T-helper 2 cell treated with Interferon-gamma antibody and Interleukin-4, amounts not matched to agents 100 ng/mL and 5 ng/mL, for 36 hours (primary cell): ENCODE data around the gene ALDH16A1. TPM values are rescaled to one million over a fixed set of nuclear protein-coding genes. Genes with fewer than 3 reads are reported as not detected.

Experiments used
- intact Hi-C: fragments of 100-400 bp; cut with micrococcal nuclease; formaldehyde crosslinking; loops from one replicate; pipeline ENCODE4 v1.15.1; 2023
- total RNA-seq: library from RNA; stranded (reverse); gene quantifications from 2 replicates; pipeline ENCODE4 v1.2.3, GENCODE V29; 2022

The ALDH16A1 gene
- total RNA-seq, 1 donor from 2014 or later = 47.5 TPM

DNA sequence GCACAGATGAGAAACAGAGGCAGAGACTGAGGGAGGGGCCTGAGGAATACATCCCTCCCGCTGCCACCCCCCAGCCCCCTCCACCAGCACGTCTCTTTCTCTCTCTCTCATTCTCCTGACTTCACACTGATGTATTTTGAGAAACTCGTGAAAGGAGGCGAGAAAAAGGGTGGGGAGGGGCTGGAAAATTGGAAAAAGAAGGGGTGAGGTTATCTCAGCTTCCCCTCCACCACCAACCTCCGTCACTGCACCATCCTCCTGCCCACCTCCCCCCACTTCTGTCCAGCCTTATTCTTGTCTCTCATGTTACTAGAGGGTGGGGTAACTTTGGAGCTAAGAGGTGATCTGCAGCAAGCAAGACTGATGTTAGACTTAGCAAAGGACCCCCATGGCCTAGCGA lies 13.2 kb upstream of the ALDH16A1 start:
- intact Hi-C loops = loop anchor here (10.0 kb wide), 1 partner anchor 105 kb away; the partner anchor contains the start of gene CD37

DNA sequence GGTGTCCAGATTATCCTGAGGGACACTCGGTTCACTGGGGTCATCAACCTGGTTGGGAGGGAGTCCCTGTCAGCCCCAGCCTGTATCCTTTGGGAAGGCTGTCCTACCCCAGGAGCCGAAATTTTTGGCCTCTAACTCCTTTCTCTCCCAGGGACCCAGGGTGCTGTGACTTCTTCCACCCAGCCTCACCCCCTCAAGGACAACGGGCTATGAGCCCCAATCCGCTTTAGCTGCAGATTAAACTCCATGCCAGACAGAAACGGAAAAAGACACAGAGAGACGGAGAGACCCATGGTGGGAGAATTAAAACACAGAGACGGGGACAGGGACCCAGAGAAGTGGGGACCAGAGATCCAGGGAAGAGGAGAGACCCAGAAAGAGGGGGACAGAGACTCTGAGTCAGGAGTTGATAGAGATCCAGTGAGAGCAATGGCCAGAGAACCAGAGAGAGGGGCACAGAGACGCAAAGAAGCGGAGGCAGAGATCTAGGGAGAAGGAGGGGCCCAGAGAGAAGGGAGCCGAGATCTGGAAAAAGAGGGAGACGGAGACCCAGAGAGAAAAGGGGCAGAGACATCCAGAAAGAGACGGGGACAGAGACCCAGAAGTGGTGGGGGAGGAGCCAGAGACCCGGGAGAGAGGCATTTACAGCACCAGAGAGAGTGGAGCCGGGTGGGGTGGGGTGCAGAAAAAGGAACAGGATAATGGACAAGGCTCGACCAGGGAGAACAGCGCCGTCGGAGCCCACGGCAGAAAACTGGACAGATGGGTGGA lies 12.4 kb upstream of the ALDH16A1 start:
- intact Hi-C loops = loop anchor here (10.0 kb wide), 1 partner anchor 106 kb away; the partner anchor contains the start of gene CD37

DNA sequence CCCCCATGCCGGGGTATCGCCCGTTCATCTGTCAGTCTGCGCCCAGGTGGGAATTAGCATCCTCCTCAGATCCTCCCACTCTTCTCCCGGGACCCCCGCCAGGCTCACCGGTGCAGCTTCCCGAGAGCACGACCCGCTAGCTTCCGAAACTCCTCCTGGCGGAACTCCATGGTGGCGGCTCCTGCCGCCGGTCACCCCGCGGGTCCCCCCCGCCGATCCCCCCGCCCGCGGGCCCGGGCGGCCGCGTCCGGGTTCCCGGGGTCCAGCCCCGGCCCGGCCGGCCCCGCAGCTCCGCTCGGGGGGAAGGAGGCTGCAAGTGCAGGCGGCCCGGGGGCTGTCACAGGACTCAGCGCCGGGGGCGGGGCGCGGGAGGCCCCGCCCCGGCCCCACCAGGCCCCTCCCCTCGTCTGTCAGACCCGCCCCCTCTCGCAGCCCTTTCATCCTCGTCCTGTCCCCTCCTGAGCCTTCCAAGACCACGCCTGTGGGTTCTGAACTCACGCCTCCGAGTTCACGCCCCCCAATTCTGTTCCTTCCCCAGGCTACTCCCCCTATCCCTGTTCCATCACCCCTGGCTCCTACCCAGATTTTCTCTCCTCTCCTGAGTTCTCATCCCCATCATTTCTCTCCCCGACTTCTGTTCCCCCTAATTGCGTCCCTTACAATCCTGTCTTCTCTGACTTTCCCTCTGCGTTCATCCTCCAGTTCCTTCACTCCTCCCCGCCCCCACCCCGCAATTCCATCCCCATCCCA lies 11.6 kb upstream of the ALDH16A1 start, which contains the start of gene SLC17A7:
Gene SLC17A7 (minus strand): TSS at position 318 of the 750 bp plus-strand sequence. CDS start 148 bp downstream, at position 170.
- intact Hi-C loops = loop anchor here (10.0 kb wide), 1 partner anchor 107 kb away; the partner anchor contains the start of gene CD37

DNA sequence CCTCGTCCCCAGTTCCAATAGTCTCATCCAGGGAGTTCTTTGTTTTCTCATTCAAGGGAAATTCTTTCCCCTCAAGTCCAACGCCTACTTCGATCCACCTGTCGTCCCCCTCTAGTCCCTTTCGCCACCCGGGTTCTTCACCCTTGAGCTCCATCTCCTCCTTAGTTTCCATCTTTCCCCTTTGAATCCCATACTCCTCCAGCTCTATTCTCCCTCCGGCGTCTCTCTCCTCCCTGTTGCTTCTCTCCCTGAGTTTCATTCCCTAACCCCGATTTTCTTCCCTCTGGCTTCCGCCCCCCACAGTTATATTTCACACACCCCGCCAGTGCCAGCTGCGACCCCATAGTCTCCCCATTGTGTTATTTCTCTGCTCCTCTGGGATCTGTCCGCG lies 11.1 kb upstream of the ALDH16A1 start:
- intact Hi-C loops = loop anchor here (2.0 to 10.0 kb wide), 2 partner anchors 19 to 107 kb away; partner anchors contain the start of genes CD37 and PTH2

DNA sequence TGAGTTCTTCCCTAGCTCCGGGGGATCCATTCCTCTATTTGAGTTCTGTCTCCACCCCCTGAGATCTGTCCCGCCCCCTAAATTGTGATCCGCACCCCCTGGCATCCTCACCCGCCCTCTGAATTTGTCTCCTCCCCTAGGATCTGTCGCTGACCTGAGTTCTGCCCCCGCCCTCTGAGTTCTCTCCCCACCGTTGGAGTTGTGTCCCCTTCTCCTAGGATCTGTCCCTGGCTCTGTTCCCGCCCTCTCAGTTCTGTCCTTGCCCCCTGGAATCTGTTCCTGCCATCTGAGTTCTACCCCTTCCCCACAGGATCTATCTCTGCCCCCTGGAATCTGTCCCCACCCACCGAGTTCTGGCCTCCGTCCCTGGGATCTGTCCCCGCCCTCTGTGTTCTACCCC lies 10.7 kb upstream of the ALDH16A1 start:
- intact Hi-C loops = loop anchor here (2.0 to 10.0 kb wide), 2 partner anchors 20 to 108 kb away; partner anchors contain the start of genes CD37 and PTH2

DNA sequence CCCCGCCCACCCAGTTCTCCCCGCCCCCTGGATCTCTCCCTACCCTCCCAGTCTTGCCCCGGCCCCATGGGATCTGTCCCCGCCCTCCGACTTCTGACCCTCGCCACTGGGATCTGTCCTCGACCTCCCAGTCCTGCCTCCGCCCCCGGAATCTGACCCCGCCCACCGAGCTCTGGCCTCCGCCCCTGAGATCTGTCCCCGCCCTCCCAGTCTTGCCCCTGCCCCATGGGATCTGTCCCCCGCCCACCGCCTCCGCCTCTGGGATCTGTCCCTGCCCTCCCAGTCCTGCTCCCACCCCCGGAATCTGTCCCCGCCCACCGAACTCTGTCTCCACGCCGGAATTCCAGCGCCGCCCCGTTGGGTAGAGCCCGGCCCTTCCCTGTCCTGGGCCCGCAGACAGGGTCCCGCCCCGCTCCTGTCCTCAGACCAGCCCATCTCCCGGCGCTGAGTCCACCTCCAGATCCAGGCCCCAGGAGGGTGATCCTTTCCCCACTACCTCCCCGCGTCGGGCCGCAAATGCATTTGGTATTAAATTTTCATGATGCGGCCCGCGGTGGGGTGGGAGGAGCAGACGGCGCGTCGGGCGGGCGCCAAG lies 10.2 kb upstream of the ALDH16A1 start:
- intact Hi-C loops = loop anchor here (1.0 to 10.0 kb wide), 4 partner anchors 10 to 108 kb away; partner anchors contain the start of genes ALDH16A1, CD37 and PTH2

DNA sequence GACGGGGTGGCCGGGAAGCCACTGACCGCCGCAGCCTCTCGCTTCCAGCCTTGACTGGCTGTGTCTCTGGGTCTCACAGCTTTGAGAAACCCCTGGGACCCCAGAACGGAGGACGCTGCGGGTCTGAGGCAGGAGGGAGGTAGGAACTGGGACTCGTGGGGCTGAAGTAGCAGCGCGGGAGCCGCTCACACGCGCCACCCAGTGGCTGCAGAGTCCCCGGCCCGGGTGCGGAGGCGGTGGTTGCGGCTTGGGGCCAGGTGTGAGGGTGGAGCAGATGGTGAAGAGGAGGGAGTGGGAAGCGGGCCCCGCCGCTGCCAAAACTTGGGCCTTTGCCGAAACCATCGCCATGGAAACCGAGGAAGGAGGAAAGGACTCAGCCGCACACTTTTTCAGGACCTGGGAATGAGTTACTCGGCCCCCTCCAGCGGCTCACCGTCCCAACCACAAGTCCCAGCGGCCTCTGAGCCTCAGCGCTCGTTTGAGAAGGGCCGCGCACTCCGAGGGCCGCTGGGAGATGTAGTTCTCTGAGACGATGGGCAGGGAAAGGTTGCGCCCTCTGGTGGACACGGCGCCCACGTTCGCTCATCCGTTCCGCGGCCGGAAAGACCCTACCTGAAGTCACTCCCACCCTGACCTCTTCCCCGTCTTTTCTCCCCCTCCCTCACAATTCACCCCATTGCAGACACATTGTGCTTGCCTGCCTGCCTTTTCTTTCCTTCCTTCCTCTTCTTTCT lies 9.5 kb upstream of the ALDH16A1 start:
- intact Hi-C loops = loop anchor here (1.0 to 10.0 kb wide), 4 partner anchors 10 to 109 kb away; partner anchors contain the start of genes ALDH16A1, CD37 and PTH2

DNA sequence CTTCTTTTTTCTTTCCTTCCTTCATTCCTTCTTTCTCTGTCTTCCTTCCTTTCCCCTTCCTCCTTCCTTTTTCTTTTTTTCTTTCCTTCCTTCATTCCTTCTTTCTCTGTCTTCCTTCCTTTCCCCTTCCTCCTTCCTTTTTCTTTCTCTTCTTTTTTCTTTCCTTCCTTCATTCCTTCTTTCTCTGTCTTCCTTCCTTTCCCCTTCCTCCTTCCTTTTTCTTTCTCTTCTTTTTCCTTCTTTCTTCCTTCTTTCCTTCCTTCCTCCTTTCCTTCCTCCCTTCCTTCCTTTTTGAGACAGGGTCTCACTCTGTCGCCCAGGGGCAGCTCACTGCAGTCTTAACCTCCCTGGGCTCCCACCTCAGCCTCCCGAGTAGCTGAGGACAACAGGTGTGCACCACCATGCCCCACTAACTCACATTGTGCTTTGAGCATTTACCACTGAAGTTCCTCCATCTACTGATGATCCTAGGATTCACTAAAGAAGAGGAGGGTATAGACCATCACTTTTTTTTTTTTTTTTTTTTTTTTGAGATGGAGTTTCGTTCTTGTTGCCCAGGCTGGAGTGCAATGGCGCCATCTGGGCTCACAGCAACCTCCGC lies 8.8 kb upstream of the ALDH16A1 start:
- intact Hi-C loops = loop anchor here (10.0 kb wide), 1 partner anchor 109 kb away; the partner anchor contains the start of gene CD37

DNA sequence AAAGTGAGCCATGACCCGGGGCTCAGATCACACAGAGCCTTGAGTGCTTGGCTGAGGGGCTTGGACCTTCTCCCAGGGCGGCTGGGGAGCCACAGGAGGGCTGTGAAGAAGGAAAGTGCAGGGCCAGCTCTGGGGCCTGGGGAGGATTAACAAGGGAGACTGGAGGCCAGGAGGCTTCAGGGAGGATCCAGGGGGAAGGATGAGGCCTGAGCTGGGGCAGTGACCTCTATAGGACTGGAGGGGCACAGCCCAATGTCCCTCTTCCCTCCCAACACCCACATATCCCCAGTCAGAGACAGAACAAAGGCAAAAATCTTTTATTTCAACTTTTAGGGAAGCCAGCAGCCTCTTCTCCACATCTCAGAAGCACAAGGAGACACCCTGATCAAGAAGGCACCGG lies 7.0 kb upstream of the ALDH16A1 start:
- intact Hi-C loops = loop anchor here (10.0 kb wide), 1 partner anchor 111 kb away; the partner anchor contains the start of gene CD37

DNA sequence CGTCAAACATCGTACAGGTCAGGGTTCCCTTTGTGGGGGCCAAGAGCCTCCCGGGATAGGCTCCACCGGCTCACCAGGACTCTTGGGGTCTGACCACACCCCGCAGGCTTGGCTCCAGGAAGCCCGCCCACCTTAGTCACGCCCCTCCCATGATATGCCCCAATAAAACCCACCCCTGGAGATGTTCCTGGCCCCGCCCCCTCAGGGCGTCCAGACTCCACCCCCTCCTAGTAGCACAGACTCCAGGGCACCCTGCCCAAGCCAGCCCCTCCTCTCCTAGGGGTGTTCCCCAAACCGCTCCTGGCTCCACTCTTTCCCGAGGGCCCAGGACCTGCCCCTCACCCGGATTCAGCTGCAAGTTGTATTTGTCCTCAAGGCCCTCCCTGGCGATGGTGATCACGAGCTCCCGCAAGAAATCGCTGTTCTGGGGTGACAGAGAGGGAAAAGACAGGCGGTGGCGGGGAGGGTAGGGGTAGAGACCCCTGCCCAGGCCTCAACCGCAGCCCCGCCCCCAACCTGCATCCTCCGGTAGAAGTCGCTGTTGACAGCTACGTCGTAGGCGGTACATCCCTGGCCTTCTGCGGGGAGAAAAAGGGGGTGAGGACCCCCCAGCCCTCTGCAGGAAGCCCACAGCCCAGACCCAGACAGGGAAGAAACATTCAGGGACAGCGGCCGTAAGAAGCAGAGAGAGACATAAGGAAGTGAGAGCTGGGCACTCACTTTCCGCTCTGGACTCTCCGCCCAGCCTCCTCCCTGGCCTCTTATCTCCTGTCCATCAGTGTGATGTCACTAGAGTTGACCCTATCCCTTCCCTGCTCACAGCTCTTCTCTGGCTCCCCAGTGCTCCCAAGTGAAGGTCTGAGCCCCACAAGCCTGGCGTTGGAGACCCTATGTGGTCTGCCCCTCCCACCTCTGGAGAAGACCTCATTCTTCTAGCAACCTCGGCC lies 5.3 kb upstream of the ALDH16A1 start:
- intact Hi-C loops = loop anchor here (10.0 kb wide), 1 partner anchor 113 kb away; the partner anchor contains the start of gene CD37

DNA sequence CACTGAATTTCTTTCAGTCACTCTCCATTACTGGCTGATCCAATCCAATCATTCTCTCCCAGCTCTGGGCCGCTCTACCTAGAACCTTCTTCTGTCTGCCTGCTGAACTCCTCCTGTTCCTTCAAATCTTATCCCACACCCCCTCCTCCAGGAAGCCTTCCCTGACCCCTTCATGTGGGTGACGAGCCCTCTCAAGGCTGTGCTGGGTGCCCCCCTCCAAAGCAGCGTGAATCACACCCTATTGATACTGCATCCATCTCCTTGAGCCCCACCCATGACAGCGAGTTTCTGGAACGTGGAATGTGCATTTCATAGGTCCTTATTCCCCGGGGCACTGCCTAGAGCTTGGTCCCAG lies 4.6 kb upstream of the ALDH16A1 start:
- intact Hi-C loops = loop anchor here (10.0 kb wide), 1 partner anchor 114 kb away; the partner anchor contains the start of gene CD37

DNA sequence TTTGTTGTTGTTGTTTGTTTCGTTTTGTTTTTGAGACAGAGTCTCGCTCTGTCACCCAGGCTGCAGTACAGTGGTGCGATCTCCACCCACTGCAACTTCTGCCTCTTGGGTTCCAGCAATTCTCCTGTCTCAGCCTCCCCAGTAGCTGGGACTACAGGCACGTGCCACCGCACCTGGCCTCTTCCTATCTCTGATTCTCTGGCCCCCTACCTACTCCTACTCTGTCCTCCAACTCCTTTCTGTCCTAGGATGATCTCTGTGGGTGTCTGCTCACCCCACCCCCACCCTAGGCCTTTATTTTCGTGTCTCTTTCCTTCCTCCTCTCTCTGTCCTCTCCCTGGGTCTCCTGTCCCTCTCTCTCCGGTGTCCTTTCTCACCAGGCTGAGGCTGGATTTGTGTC lies 2.6 kb upstream of the ALDH16A1 start:
- intact Hi-C loops = no loop called here

DNA sequence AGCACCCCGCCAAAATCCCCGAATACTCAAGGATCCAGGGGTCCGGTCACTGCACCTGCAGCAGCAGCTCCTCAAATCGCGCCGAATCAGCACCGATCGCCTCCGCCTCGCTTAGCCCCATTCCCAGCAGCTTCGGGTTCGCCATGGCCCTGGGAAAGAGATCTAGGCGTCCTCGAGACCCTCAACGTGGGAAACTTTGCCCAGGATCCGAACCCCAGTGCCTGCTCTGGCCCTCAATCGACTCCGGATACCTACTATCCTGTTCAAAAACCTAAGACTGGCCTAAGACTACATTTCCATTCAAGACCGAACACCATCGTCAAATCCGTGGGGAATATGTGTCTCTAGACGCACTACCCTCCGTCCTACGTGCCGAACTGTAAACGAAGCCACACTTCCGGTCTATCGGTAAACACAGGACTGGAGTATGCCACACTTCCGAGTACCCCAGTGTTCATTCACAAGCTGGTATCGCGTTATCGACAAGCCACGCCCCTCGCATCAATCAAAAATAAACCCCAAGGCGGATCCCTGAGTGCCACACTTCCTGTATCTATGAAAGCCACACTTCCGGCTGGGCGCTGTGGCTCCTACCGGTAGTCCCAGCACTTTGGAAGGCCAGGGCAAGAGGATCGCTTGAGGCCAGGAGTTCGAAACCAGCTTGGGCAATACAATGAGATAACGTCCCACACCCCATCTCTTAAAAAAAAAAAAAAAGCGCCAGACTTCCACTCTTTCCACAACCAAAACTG lies 1.4 kb upstream of the ALDH16A1 start, which contains the start of gene PIH1D1:
Gene PIH1D1 (minus strand): TSS at position 385 of the 752 bp plus-strand sequence. CDS start 240 bp downstream, at position 145.
- intact Hi-C loops = no loop called here

DNA sequence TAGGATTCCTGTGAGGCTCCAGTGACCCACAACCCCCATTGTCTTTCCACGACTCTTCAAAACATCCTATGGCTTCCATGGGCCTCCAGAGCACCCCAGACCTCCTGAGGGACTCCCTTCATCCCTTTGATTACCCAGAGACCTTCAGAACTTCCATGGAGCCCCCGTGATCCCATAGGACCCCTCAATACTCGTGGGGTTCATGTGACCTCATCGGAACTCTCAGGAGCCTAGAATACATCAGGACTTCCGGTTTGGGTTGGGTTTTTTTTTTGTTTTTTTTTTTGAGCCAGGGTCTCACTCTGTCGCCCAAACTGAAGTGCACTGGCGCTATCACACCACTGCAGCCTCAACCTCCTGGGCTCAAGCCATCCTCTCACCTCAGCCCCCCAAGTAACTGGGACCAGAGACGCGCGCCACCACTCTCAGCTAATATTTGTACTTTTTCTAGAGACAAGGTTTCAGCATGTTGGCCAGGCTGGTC lies 774 bp downstream of the ALDH16A1 start:
- intact Hi-C loops = loop anchor here (1.0 kb wide), 7 partner anchors 10 to 223 kb away; partner anchors contain the start of genes FLT3LG, RPL13A, RPS11 and RRAS

DNA sequence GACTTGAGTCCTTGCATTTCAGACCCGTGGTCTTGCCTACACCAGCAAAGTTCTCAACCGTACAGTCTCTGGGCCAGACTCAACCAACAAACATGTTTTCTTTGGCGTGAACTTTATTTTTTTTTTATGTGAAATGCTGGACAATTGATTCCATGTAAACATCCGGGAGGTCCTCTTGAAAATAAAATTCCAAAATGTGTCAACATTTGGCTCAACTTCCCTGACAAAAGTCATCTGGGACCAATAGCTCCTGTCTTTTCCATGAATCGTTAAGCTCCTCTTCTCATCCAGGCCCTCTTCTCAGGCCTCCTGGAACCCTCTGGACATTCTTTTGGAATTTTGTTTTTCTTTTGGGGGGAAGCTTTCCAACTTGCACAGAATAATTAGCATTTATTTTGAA lies 2.7 kb downstream of the ALDH16A1 start:
- intact Hi-C loops = no loop called here

DNA sequence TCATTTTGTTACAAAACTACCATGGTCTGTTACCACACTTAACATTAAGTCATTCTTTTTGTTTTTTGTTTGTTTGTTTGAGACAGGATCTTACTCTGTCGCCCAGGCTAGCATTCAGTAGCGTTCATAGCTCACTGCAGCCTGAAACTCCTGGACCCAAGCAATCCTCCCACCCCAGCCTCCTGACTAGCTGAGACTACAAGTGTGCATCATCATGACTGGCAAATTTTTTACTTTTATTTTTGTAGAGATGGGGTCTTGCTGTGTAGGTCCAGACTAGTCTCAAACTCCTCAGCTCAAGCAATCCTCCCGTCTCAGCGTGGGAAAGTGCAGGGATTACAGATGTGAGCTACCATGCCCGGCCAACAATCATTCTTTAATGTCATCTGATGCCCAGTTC lies 3.3 kb downstream of the ALDH16A1 start:
- intact Hi-C loops = no loop called here

DNA sequence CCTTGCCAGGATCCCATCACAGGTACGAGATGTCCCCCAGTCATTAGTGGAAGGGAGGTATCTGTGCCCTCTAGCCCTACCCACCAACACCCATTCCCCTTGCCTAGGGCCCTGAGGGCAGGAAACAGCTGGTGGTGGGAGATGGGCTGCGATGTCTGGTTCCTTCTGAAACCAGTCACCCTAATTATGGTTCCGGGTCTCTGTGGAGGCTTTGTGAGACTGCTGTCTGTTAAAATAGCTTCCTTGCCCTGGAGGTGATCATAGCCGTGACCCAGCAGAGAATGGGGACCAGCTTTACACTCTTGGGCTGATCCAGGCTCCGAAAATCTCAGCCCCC lies 5.5 kb downstream of the ALDH16A1 start:
- intact Hi-C loops = no loop called here

DNA sequence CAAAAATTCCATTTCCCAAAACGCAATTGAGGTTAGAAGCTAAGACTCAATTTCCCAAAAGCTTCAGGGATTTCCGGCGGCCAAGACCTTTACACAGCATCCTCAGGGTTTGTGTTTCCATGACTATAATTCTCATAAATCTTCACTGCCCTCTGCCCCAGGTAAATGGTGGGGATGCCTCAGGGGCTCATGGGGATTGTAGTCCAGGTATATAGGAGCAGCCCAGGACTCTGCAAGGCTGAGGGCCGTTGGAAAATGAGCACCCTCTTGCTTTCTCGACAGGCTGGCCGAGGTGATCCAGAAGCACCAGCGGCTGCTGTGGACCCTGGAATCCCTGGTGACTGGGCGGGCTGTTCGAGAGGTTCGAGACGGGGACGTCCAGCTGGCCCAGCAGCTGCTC lies 6.4 kb downstream of the ALDH16A1 start:
- intact Hi-C loops = no loop called here
